ENCODE results near the gene DRAM2. TPM values are rescaled to one million over a fixed set of nuclear protein-coding genes. Genes with fewer than 3 reads are reported as not detected.
"Not testable (repeated sequence)": the region's sequence is repeated elsewhere in the genome, so short reads cannot be mapped to it uniquely, and the experiment has no call there.

DRAM2 gene
- total RNA-seq, 1 donor = 58.3 TPM

DNA sequence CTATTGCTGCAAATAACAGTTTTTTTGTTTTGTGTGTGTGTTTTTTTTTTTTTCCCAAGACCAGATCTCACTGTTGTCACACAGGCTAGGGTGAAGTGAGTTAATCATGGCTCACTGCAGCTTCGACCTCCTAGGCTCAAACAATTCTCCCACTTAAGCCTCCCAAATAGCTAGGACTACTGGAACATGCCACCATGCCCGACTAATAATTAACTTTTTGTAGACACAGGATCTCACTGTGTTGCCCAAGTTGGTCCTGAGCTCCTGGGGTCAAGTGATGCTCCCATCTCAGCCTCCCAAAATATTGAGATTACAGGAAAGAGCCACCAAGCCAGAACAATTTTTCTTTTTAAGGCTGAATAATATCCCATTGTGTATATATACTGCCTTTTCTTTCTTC, 34.9 kb downstream of the DRAM2 start:
- H3K4me3 ChIP-seq (ENCODE audit: low read depth, low read length) = no peak overlapping the region
- TF ChIP-seq, protein P1, sequence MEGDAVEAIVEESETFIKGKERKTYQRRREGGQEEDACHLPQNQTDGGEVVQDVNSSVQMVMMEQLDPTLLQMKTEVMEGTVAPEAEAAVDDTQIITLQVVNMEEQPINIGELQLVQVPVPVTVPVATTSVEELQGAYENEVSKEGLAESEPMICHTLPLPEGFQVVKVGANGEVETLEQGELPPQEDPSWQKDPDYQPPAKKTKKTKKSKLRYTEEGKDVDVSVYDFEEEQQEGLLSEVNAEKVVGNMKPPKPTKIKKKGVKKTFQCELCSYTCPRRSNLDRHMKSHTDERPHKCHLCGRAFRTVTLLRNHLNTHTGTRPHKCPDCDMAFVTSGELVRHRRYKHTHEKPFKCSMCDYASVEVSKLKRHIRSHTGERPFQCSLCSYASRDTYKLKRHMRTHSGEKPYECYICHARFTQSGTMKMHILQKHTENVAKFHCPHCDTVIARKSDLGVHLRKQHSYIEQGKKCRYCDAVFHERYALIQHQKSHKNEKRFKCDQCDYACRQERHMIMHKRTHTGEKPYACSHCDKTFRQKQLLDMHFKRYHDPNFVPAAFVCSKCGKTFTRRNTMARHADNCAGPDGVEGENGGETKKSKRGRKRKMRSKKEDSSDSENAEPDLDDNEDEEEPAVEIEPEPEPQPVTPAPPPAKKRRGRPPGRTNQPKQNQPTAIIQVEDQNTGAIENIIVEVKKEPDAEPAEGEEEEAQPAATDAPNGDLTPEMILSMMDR (IDR thresholded peaks at IDR 0.05; ENCODE audit: insufficient read depth, low read depth, low read length) = no peak
- DNase-seq (ENCODE audit: low read depth) = no peak

DNA sequence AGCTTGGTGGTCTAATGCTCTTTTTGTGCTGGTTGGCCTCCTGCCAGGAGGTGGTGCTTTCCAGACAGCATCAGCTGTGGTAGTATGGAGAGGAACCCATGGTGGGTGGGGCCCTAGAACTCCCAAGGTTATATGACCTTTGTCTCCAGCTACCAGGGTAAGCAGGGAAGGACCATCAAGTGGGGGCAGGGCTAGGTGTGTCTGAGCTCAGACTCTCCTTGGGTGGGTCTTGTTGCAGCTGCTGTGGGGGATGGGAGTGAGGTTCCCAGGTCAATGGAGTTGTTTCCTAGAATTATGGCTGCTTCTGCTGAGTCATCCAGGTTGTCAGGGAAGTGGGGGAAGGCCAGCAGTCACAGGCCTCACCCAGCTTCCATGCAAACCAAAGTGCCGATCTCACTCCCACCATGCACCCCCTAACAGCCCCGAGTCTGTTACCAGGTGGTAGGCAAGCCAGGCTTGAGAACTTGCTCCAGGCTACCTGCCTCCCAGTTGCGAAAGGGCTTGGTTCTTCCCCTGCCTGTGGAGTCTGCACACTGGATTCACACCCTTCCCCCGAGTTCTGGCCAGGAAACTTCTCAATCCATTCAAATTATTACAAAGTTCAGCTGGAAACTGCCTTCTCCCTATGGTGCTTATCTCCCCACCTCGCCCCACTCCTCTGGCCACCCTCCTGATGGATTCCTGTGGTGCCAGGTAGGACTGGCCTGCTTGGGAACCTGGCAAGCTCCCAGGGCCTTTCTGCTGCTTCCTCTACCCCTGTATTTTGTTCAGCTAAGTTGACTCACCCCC, 37.8 kb downstream of the DRAM2 start:
- no peak overlapping the region for H3K4me3 ChIP-seq (ENCODE audit: low read depth, low read length)
- TF ChIP-seq, protein P1 (IDR thresholded peaks at IDR 0.05; ENCODE audit: insufficient read depth, low read depth, low read length) = no peak
- no peak for DNase-seq (ENCODE audit: low read depth)

DNA sequence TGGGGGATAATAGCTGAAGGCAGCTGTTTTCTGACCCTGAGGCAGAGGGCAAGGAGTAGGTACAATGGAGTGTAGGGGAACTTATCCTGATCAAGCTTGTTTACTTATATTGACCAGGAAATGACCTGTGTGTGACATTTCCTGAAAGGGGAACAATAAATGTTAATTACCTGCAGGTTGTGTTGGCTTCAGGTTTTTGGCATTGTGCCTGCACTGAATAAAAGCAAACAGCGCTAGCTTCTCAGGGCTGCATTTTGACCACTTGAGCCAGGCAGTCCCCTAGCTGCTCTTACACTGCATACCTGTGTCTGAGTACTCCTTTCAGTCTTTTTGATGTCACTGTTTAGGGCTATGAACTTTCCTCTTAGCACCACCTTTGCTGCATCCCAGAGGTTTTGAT, 40.6 kb downstream of the DRAM2 start:
- no peak overlapping the region for H3K4me3 ChIP-seq (ENCODE audit: low read depth, low read length)
- TF ChIP-seq, protein P1 (IDR thresholded peaks at IDR 0.05; ENCODE audit: insufficient read depth, low read depth, low read length) = no peak
- no peak for DNase-seq (ENCODE audit: low read depth)

DNA sequence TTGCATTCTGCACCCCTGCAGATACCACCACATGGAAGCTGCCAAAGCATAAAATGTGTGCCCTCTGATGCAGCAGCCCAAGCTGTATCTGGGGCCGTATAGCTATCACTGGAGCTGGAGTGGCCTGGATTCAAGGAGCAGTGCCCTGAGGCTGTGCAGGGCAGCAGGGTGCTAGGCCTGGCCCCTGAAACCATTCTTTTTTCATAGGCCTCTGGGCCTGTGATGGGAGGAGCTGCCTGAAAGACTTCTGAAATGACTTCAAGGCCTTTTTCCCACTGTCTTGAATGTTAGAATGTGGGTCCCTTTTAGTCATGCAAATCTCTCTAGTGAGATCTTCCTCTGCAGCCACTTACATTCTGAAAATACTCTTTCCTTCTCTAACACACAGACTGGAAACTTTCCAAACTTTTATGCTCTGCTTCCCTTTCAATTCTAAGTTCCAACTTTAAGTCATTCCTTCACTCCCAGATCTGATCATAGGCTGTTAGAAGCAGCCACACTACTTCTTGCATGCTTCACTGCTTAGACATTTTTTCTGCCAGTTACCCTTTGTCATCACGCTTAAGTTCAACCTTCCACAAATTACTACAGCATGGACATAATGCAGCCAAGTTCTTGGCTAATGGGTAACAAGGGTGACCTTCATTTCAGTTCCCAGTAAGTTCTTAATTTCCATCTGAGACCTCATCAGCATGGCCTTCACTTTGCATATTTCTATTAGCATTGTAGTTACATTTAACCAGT, 42.4 kb downstream of the DRAM2 start:
- DNase-seq (ENCODE audit: low read depth) = no peak
- no peak overlapping the region for H3K4me3 ChIP-seq (ENCODE audit: low read depth, low read length)
- TF ChIP-seq, protein P1 (IDR thresholded peaks at IDR 0.05; ENCODE audit: insufficient read depth, low read depth, low read length) = no peak

DNA sequence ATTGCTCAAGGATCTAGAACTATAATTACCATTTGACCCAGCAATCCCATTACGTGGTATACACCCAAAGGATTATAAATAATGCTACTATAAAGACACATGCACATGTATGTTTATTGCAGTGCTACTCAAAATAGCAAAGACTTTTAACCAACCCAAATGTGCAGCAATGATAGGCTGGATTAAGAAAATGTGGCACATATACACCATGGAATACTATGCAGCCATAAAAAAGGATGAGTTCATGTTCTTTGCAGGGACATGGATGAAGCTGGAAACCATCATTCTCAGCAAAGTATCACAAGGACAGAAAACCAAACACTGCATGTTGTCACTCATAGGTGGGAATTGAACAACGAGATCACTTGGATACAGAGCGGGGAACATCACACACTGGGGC, 44.5 kb downstream of the DRAM2 start:
- DNase-seq (ENCODE audit: low read depth); H3K4me3 ChIP-seq (ENCODE audit: low read depth, low read length): not testable (repeated sequence)

DNA sequence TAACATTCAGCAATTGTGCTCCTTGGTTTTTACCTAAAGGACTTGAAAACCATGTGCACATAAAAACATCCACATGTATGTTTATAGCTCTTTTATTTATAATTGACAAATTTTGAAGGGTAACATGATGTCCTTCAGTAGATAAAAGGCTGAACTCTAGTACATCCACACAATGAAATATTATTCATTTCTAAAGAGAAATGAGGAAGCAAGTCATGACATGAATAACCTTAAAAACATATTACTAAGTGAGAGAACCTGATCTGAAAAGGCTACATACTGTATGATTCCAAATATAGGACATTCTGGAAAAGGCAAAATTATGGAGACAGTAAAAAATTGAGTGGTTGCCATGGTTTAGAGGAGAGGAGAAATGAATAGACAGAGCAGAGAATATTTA, 50.3 kb downstream of the DRAM2 start:
- DNase-seq (ENCODE audit: low read depth) = no peak
- TF ChIP-seq, protein P1 (IDR thresholded peaks at IDR 0.05; ENCODE audit: insufficient read depth, low read depth, low read length) = no peak

DNA sequence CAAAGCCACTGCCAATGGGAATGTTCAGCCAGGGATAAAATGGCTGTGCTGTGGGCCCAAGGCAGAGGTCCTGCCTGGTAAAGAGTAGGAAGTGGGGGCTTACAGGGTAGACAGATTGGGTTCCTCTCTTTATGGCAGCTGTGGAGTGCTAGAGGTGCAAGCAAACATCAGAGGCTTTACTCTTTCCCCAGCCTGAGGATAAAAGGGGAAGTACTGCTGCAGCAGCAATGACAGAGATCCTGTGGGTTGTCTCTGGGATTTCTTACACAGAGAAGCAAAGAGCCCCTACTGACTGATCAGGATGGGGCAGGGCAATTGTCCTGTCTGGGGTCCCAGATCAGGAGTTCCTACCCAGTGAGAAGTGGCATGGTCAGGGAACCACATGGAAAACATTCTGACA, 54.2 kb downstream of the DRAM2 start:
- DNase-seq (ENCODE audit: low read depth) = no peak
- TF ChIP-seq, protein P1 (IDR thresholded peaks at IDR 0.05; ENCODE audit: insufficient read depth, low read depth, low read length) = no peak
- no peak overlapping the region for H3K4me3 ChIP-seq (ENCODE audit: low read depth, low read length)

More for the DNA sequence above, 50.3 kb downstream of the DRAM2 start:
- H3K4me3 ChIP-seq (ENCODE audit: low read depth, low read length) = no peak overlapping the region
